Measurements from ENCODE around the gene PPARG.

DNA sequence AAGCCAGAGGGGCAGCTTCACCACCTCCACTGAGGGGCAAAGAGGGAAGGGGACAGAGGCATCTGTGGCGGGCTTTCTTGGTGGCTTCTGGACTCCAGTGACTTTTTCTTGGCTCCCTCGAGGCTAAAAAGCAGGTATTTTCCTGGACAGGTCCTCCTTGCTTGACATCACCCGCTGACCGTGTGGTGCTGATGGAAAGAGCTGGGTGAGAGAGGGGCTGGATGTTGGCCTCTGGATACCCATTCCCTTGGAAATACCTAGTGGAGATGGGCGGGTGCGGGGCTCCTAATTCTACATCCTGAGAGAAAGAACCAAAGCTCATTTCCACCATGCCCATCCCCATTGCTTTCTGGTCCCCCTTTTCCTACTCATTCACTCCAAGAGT is 148.3 kb downstream of the PPARG start:
- TF ChIP-seq, protein P1, sequence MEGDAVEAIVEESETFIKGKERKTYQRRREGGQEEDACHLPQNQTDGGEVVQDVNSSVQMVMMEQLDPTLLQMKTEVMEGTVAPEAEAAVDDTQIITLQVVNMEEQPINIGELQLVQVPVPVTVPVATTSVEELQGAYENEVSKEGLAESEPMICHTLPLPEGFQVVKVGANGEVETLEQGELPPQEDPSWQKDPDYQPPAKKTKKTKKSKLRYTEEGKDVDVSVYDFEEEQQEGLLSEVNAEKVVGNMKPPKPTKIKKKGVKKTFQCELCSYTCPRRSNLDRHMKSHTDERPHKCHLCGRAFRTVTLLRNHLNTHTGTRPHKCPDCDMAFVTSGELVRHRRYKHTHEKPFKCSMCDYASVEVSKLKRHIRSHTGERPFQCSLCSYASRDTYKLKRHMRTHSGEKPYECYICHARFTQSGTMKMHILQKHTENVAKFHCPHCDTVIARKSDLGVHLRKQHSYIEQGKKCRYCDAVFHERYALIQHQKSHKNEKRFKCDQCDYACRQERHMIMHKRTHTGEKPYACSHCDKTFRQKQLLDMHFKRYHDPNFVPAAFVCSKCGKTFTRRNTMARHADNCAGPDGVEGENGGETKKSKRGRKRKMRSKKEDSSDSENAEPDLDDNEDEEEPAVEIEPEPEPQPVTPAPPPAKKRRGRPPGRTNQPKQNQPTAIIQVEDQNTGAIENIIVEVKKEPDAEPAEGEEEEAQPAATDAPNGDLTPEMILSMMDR (IDR thresholded peaks at IDR 0.05; ENCODE audit: low read depth, low read length, poor library complexity, severe bottlenecking), result no peak
- no peak for TF ChIP-seq EZH2phosphoT487 (IDR thresholded peaks at IDR 0.05; ENCODE audit: borderline replicate concordance, low read length)

Data from DOHH2 (cell line).